ENCODE measurements around the gene SHISAL1. TPM values are rescaled to one million over a fixed set of nuclear protein-coding genes. Genes with fewer than 3 reads are reported as not detected.

SHISAL1 gene
- total RNA-seq, 4 donors from 2014 or later, result 1.1 to 3.3 (median 1.4) TPM

GRCh38 chr22:44225091-44225689 is 87.6 kb downstream of the SHISAL1 start:
- no peaks in the 10 kb centered on the region for H3K36me3 ChIP-seq
- no peak for TF ChIP-seq CTCF (IDR thresholded peaks at IDR 0.05)
- TF ChIP-seq POLR2A (IDR thresholded peaks at IDR 0.05), result no peak
- H3K9me3 ChIP-seq, result peaks cover 0 to 7% (median 2%) of the 10 kb centered on the region in 4 donors
- DNase-seq, result no peak
- no peak overlapping the region for H3K4me3 ChIP-seq
- H3K27ac ChIP-seq, result no peak overlapping the region
- no peaks in the 10 kb centered on the region for H3K4me1 ChIP-seq
- no peaks in the 10 kb centered on the region for H3K27me3 ChIP-seq

DNA sequence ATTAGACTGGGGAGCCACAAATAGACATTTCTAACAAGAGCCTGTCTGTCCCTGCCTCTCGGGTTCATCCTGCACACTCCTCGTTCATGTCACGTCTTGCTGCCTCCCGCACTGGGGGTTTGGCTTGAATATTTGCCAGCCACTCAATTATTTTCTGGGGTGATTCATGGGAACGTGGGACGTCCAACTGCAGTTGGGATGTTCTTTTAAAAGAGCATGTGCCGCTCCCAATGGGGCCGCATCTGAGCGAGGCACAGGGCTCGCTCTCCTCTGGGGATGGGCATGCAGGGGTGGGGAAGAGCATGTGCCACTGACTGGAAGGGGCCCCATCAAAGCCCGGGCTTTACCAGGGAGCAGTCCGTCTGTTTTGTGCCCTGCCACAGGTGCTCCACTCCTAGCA is 88.6 kb downstream of the SHISAL1 start:
- DNase-seq, result no peak
- H3K27me3 ChIP-seq, result no peaks in the 10 kb centered on the region
- no peaks in the 10 kb centered on the region for H3K4me1 ChIP-seq
- no peak overlapping the region for H3K4me3 ChIP-seq
- H3K9me3 ChIP-seq, result peaks cover 0 to 7% (median 2%) of the 10 kb centered on the region in 4 donors
- TF ChIP-seq POLR2A (IDR thresholded peaks at IDR 0.05), result no peak
- no peak for TF ChIP-seq CTCF (IDR thresholded peaks at IDR 0.05)
- H3K27ac ChIP-seq, result no peak overlapping the region
- H3K36me3 ChIP-seq, result no peaks in the 10 kb centered on the region

DNA sequence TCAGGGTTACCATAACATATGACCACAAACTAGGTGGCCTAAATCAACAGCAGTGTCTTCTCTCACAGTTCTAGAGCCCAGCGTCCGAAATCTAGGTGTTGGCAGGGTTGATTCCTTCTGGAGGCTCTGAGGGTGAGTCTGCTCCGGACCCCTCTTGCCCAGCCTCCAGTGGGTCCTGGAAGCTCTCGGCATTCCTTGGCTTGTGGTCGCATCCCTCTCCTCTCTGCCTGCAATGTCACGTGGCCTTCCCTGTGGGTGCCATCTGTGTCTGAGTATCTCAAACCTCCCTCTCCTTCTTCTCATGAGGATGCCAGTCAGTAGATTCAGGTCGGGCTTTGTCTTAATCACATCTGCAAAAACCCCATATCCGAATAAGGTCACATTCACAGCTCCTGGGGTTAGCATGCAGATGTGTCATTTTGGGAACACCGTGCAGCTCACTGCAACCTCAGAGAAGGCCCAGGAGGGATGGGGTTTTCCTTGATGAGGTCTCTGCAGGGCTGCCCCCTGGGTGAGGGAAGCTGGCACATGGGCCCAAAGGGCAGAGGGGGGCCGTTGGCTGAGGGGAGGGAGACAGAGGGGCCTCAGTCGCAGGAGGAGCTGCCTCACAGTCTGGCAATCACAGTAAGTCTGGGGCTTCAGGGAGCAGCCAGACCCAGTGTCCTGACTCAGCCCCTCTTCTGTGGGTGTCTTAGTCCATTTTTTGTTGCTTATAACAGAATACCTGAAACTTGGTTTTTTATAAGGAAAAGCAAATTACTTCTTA is 90.9 kb downstream of the SHISAL1 start:
- DNase-seq, result no peak
- H3K36me3 ChIP-seq, result no peaks in the 10 kb centered on the region
- H3K4me3 ChIP-seq, result no peak overlapping the region
- TF ChIP-seq POLR2A (IDR thresholded peaks at IDR 0.05) (no peak), CTCF (IDR thresholded peaks at IDR 0.05) (no peak)
- H3K27me3 ChIP-seq, result no peaks in the 10 kb centered on the region
- no peak overlapping the region for H3K27ac ChIP-seq
- H3K4me1 ChIP-seq, result no peaks in the 10 kb centered on the region
- H3K9me3 ChIP-seq, result no peaks in the 10 kb centered on the region

DNA sequence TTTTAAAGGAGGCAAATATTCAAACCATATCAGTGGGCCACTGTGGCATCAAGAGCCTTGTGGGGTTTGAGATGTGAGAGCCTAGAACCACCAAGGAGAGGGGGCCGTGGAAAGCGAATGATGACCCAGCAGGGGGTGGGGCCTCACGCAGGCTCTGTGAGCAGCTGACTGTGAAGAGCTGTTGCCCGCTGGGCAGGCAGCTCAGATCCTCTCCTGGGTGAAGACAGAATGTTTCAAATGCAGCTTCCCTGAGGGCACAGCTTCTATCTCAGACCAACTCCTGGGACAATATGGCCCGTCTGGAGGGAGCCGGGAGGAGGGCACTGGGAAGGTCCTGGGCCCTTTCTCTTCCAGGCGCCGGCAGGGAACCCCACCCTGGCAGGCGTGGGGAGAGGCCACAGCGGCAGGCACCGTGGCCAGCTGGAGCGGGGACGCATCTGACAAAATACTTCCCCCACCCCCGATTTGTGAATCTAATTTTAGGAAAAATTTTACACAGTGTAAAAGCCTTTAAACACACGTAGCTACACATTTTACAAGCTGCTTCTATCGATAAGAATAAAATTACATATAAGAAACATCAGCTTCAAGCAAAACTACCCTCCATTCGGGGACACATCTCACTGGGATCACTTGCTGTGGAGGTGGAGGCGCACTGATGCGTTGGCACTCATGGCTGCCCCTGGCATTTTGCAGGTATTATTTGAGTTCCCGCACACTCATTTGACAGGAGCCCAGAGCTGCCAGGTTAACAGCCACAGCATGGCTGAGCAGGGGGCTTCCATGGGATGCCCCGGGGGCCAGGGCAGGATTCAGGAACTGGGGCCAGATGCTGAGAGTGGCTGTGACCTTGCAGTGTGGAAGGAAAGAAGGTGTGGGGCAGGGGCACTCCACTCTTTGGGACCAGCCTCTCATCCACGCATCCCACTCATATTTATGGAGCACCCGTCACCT is 91.7 kb downstream of the SHISAL1 start:
- Histone ChIP-seq H3K27me3 (no peaks in the 10 kb centered on the region), H3K9me3 (no peaks in the 10 kb centered on the region), H3K4me1 (no peaks in the 10 kb centered on the region), H3K27ac (no peak overlapping the region), H3K36me3 (no peaks in the 10 kb centered on the region), H3K4me3 (no peak overlapping the region)
- no peak for DNase-seq
- no peak for TF ChIP-seq POLR2A (IDR thresholded peaks at IDR 0.05)
- no peak for TF ChIP-seq CTCF (IDR thresholded peaks at IDR 0.05)

DNA sequence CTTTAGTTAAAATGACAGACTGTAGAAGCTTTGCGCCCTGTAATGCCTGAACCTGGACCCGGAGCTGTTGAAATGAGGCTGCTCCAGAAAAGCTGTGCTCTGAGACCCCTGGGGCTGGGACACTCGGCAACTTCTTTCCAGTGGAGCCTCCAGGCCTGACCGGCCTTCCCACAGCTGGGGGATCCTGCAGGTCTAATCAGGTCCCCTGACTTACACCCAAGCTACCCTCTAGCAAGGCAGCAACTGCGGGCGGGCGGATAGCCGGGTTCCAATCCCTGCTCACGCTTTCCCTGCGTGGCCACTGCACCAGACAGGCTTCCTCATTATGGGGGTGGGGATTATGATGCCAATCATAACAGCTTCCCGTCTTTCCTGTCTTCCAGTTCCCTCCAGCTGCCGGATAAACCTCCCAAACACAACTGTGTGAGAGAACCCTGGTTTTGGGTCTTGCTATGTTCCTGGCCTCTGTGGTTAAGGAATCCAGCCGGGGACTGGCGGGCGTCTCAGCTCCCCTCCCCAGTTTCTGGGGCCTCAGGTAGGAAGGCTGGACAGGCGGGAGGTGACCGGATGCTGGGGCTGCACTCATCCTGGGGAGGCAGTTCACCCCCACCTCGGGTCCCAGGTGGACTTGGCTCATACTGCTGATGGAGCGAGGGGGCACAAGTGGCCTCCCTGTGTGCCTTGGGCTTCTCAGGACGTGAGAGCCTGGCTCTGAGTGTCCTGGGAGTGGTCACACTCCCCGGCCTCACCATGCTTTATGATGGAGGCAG is 93.5 kb downstream of the SHISAL1 start:
- no peak for DNase-seq
- Histone ChIP-seq H3K4me3 (no peak overlapping the region), H3K27me3 (no peaks in the 10 kb centered on the region), H3K36me3 (no peaks in the 10 kb centered on the region), H3K27ac (no peak overlapping the region), H3K4me1 (no peaks in the 10 kb centered on the region), H3K9me3 (no peaks in the 10 kb centered on the region)
- TF ChIP-seq POLR2A (IDR thresholded peaks at IDR 0.05), result no peak
- no peak for TF ChIP-seq CTCF (IDR thresholded peaks at IDR 0.05)

Measured in Peyer's patch (tissue), 4 donors.